HepG2 (cell line): Measurements from ENCODE around the gene TRMT10C. TPM values are rescaled to one million over a fixed set of nuclear protein-coding genes. Genes with fewer than 3 reads are reported as not detected.

Experiments
- HINFP ChIP-seq: sonication (generic); formaldehyde crosslinking; IDR thresholded peaks from 2 replicates; pipeline ENCODE4 v1.4.0; 2020; ENCODE audit warnings: low read depth, mild to moderate bottlenecking, missing genetic modification reagents
- PATZ1 ChIP-seq: sonication (generic); formaldehyde crosslinking; IDR thresholded peaks from 2 replicates; pipeline ENCODE4 v1.4.0; 2020; ENCODE audit warnings: missing genetic modification reagents
- PHF20 ChIP-seq: sonication (generic); formaldehyde crosslinking; IDR thresholded peaks from 2 replicates; pipeline ENCODE4 v1.5.0; 2020; ENCODE audit warnings: mild to moderate bottlenecking, missing genetic modification reagents
- SAP130 ChIP-seq: IDR thresholded peaks from 2 replicates; pipeline ENCODE4 v1.6.1; 2016; ENCODE audit warnings: low read depth
- STAT5B ChIP-seq: sonication (generic); formaldehyde crosslinking; IDR thresholded peaks from 2 replicates; pipeline ENCODE4 v1.4.0; 2020; ENCODE audit warnings: missing genetic modification reagents
- ZFP37 ChIP-seq: sonication (generic); formaldehyde crosslinking; IDR thresholded peaks from 2 replicates; pipeline ENCODE4 v1.4.0; 2020; ENCODE audit warnings: missing genetic modification reagents, borderline replicate concordance
- ZFP62 ChIP-seq: sonication (generic); formaldehyde crosslinking; IDR thresholded peaks from 2 replicates; pipeline ENCODE4 v1.4.0; 2020; ENCODE audit warnings: missing genetic modification reagents
- ZNF225 ChIP-seq: sonication (generic); formaldehyde crosslinking; IDR thresholded peaks from 2 replicates; pipeline ENCODE4 v1.4.0; 2020; ENCODE audit warnings: mild to moderate bottlenecking, missing genetic modification reagents
- ZNF296 ChIP-seq: sonication (generic); formaldehyde crosslinking; conservative IDR thresholded peaks from 2 replicates; pipeline ENCODE4 v1.5.0; 2020; ENCODE audit warnings: mild to moderate bottlenecking, missing genetic modification reagents
- ZNF407 ChIP-seq: sonication (generic); formaldehyde crosslinking; IDR thresholded peaks from one replicate; pipeline ENCODE4 v1.5.1; 2020; ENCODE audit warnings: mild to moderate bottlenecking, missing genetic modification reagents; ENCODE audit errors: not compliant biosample characterization
- polyA plus RNA-seq, 8 experiments: library from polyadenylated mRNA; depleted of rRNA in 3 of 8; stranded (reverse) in 7 of 8; unstranded in 1 of 8; fragments of >200 nt; fragmentation: Illumina TruSeq in 4 of 8; extraction: Trizol in 4 of 8; gene quantifications; 2 replicates each; pipeline versions ENCODE4 v1.2.1 to v1.2.3, GENCODE V29; 2011 to 2016; ENCODE audit warnings: low read depth in 4 of 8, missing spikeins in 1 of 8, mixed read lengths in 1 of 8; ENCODE audit not compliant: insufficient read depth in 1 of 8
- total RNA-seq, 5 experiments: library from RNA; depleted of rRNA; stranded (reverse); fragments of >200 nt; fragmentation: Illumina TruSeq; extraction: Trizol; gene quantifications; 2 replicates each; pipeline ENCODE4 v1.2.3, GENCODE V29; 2016; ENCODE audit warnings: low read depth in 1 of 5
- TF ChIP-seq, protein P1 (sequence below): IDR thresholded peaks from 2 replicates; pipeline ENCODE4 v1.6.1; 2018; ENCODE audit warnings: missing genetic modification reagents, mild to moderate bottlenecking, missing compliant biosample characterization
- TF ChIP-seq, protein P2 (sequence below): sonication (generic); formaldehyde crosslinking; IDR thresholded peaks from 2 replicates; pipeline ENCODE4 v1.4.0; 2020; ENCODE audit warnings: missing genetic modification reagents
- TF ChIP-seq, protein P3 (sequence below): sonication (generic); formaldehyde crosslinking; IDR thresholded peaks from 2 replicates; pipeline ENCODE4 v1.5.0; 2020; ENCODE audit warnings: missing genetic modification reagents, mild to moderate bottlenecking, borderline replicate concordance

Gene TRMT10C
- total and polyA plus RNA-seq, 2 of the 13 experiments (the other 11 are each of a cell fraction or from before 2014, with no cell fraction given) = 10.8 to 39.2 TPM

DNA sequence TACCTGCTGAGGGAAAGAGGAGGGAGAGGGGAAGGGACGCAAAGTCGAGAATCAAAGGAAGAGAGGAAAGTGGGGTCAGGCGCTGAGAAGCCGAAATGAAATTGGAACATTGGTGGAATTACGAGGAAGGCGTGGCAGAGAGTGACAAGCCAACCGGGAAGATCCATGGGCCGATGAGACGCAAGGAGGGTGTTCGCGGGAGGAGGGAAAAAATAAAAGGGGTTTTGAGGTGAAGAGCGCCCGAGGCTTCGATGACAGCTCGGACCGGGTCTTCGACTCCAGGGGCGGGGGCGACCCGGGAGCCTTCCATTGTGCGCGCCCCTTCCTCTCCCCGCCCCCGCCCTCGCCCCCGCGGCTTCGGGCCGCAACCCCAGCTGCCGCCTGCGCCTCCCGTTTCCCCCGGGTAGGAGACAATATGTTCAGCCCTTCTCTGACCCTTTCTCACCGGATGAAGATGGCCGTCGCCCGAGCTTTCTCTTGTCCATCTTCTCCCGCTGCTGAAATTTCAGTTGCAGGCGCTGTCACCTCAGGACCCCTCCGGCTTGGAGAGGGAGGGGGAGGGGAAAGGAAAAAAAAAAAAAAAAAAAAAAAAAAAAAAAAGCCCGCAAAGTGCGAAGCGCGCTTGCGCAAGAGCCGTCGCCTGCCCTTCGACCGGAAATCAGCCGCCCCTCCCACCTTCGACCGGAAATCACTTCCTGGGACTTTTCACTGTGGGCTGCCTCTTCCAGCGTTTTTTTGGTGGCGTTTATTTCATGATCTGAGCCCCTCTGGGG, 48.8 kb upstream of the TRMT10C start, which contains the start of gene SENP7 (continued):
- no peak for TF ChIP-seq HINFP
- peak; percentile 57; the same call in 1 of the 2 replicates for TF ChIP-seq PHF20 (CRISPR knock-in tag)
- TF ChIP-seq ZFP62 = no peak
- TF ChIP-seq, protein P1, sequence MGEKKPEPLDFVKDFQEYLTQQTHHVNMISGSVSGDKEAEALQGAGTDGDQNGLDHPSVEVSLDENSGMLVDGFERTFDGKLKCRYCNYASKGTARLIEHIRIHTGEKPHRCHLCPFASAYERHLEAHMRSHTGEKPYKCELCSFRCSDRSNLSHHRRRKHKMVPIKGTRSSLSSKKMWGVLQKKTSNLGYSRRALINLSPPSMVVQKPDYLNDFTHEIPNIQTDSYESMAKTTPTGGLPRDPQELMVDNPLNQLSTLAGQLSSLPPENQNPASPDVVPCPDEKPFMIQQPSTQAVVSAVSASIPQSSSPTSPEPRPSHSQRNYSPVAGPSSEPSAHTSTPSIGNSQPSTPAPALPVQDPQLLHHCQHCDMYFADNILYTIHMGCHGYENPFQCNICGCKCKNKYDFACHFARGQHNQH (CRISPR knock-in tag) = no peak
- TF ChIP-seq ZFP37 (CRISPR knock-in tag) = 0 out of 2 replicates have a peak, but pooled peaks have one; percentile 24
- TF ChIP-seq, protein P2, sequence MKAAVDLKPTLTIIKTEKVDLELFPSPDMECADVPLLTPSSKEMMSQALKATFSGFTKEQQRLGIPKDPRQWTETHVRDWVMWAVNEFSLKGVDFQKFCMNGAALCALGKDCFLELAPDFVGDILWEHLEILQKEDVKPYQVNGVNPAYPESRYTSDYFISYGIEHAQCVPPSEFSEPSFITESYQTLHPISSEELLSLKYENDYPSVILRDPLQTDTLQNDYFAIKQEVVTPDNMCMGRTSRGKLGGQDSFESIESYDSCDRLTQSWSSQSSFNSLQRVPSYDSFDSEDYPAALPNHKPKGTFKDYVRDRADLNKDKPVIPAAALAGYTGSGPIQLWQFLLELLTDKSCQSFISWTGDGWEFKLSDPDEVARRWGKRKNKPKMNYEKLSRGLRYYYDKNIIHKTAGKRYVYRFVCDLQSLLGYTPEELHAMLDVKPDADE = no peak
- no peak for TF ChIP-seq ZNF296
- TF ChIP-seq ZNF407 (CRISPR knock-in tag) = no peak
- no peak for TF ChIP-seq STAT5B (CRISPR knock-in tag)
- TF ChIP-seq ZNF225 = no peak
- peak; percentile 47; the same call in 1 of the 2 replicates for TF ChIP-seq PATZ1 (CRISPR knock-in tag)
- peak; percentile 52 for TF ChIP-seq SAP130 (CRISPR knock-in tag)
- TF ChIP-seq, protein P3, sequence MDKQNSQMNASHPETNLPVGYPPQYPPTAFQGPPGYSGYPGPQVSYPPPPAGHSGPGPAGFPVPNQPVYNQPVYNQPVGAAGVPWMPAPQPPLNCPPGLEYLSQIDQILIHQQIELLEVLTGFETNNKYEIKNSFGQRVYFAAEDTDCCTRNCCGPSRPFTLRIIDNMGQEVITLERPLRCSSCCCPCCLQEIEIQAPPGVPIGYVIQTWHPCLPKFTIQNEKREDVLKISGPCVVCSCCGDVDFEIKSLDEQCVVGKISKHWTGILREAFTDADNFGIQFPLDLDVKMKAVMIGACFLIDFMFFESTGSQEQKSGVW (CRISPR knock-in tag) = no peak
